PFSK-1 (cell line): Measurements from ENCODE around the gene FOSL2.

Source experiments
- FOXP2 ChIP-seq: optimal IDR thresholded peaks from 2 replicates; pipeline ENCODE3; 2011; ENCODE audit warnings: borderline replicate concordance, control low read depth, inconsistent platforms; ENCODE audit not compliant: insufficient read depth; ENCODE audit errors: extremely low read length, extremely low read depth
- POLR2AphosphoS5 ChIP-seq: IDR thresholded peaks from 2 replicates; pipeline ENCODE4 v1.6.1; 2012; ENCODE audit warnings: low read depth, mild to moderate bottlenecking, control low read depth, low read length, moderate library complexity
- SIN3A ChIP-seq: IDR thresholded peaks from 2 replicates; pipeline ENCODE4 v1.6.1; 2012; ENCODE audit warnings: mild to moderate bottlenecking, low read length, moderate library complexity, borderline replicate concordance; ENCODE audit not compliant: insufficient read depth
- TAF1 ChIP-seq: IDR thresholded peaks from 2 replicates; pipeline ENCODE4 v1.6.1; 2012; ENCODE audit warnings: low read length, control low read depth, borderline replicate concordance; ENCODE audit not compliant: insufficient read depth
- TF ChIP-seq, protein P1 (sequence below), 2 experiments: IDR thresholded peaks; 2 replicates each; pipeline versions ENCODE4 v1.6.1 to v1.8.0; 2011 to 2012; ENCODE audit warnings: low read depth in 2 of 2, low read length in 2 of 2, control low read depth in 1 of 2, inconsistent platforms in 1 of 2, mild to moderate bottlenecking in 1 of 2, moderate library complexity in 1 of 2; ENCODE audit not compliant: insufficient read depth in 1 of 2

Gene FOSL2

DNA sequence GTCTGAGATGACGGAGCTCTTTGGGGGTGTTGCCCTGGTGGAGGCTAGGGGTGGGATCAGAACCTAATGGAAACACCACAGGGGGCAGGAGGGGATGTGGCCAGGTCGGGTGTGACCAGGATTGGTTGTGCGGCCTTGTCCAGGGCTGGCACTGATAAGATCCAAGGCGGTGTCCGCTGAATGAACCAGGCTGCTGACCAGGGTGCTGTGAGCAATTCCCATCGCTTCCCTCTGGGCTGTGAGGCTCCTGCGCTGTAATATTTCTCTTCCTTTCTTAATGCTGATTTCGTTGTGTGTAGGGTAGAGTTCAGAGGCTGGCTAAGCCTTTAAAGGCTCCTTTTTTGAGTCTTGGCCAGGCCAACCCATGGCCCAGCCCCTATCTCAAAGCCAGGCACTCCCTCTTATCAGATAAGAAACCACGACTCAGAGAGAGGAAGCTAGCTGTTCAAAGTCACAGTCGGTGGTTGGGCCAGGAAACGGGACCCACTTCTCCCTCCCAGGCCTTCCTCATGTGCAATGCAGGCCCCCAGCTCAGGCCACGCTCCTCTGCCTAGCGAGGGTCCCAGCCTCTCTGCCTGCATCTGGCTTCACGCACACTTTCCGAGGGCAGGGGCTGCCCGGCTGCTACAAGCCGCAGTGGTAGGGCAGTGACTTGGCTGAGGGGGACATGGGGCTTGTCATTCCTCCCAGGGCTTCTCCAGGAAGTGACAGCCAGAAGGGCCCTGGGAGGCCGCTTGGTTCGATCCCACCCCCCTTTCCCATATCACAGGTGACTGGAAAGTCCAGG lies 26.0 kb upstream of the FOSL2 start:
- TF ChIP-seq, protein P1, sequence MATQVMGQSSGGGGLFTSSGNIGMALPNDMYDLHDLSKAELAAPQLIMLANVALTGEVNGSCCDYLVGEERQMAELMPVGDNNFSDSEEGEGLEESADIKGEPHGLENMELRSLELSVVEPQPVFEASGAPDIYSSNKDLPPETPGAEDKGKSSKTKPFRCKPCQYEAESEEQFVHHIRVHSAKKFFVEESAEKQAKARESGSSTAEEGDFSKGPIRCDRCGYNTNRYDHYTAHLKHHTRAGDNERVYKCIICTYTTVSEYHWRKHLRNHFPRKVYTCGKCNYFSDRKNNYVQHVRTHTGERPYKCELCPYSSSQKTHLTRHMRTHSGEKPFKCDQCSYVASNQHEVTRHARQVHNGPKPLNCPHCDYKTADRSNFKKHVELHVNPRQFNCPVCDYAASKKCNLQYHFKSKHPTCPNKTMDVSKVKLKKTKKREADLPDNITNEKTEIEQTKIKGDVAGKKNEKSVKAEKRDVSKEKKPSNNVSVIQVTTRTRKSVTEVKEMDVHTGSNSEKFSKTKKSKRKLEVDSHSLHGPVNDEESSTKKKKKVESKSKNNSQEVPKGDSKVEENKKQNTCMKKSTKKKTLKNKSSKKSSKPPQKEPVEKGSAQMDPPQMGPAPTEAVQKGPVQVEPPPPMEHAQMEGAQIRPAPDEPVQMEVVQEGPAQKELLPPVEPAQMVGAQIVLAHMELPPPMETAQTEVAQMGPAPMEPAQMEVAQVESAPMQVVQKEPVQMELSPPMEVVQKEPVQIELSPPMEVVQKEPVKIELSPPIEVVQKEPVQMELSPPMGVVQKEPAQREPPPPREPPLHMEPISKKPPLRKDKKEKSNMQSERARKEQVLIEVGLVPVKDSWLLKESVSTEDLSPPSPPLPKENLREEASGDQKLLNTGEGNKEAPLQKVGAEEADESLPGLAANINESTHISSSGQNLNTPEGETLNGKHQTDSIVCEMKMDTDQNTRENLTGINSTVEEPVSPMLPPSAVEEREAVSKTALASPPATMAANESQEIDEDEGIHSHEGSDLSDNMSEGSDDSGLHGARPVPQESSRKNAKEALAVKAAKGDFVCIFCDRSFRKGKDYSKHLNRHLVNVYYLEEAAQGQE (IDR thresholded peaks at IDR 0.05; ENCODE audit: insufficient read depth in 1 of 2, low read depth in 2 of 2, low read length in 2 of 2) = peak; percentile 70 to 84
- no peak for TF ChIP-seq POLR2AphosphoS5

DNA sequence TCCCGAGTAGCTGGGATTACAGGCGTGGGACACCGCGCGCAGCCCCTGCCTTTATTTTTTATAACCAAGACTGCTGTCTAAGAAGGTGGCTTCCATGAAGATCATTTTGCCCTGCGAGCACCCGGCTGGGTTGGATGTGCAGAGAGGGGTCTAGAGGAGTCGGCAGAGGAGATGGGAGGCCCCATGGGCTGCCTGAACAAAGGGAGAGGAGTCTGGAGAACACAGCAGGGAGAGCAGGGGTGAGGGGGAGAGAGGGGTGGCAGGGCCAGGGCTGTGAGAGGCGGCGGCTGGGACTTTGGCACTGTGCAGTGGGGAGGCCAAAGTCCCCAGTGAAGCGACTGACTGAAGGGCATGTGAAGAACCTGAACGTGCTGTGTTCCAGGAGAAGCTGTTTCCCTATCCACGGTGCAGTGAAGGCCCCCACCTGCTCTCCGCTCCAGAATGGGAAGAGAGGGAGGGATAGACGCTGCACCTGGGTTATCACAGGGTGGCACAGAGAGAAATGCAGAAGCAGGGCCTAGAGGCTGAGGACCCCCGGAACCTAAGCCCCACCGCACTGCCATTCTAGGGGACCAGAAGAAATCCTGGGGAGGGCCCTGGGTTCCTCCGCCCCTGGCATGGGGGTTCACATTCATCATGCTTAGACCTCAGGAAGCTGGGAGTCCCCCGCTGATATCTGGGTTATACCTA lies 24.8 kb upstream of the FOSL2 start:
- TF ChIP-seq SIN3A (no peak), FOXP2 (no peak), POLR2AphosphoS5 (no peak), TAF1 (no peak)
- TF ChIP-seq, protein P1 (IDR thresholded peaks at IDR 0.05; ENCODE audit: insufficient read depth in 1 of 2, low read depth in 2 of 2, low read length in 2 of 2) = no peak

DNA sequence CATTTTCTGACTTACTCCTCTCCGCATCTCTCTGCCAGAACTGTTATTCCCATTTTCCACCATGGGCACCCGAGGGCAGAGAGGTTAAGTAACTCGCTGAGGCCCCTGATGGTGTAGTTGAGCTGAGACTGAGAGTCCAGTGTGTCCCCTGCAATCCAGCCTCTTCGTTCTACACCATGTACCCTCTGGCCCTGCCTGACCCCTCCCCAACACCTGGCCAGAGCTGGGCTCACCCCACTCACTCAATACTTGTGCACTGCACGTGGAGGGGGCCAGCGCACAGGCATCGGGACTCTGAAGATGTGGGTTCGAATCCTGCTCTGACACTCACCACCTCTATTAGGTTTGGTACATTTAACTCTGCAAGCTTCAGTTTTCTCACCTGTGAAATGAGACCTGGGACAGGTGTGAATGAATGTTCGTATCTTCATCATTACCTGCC lies 24.3 kb upstream of the FOSL2 start:
- no peak for TF ChIP-seq FOXP2
- TF ChIP-seq POLR2AphosphoS5 = no peak
- TF ChIP-seq, protein P1 (IDR thresholded peaks at IDR 0.05; ENCODE audit: insufficient read depth in 1 of 2, low read depth in 2 of 2, low read length in 2 of 2) = no peak
- no peak for TF ChIP-seq TAF1
- no peak for TF ChIP-seq SIN3A

DNA sequence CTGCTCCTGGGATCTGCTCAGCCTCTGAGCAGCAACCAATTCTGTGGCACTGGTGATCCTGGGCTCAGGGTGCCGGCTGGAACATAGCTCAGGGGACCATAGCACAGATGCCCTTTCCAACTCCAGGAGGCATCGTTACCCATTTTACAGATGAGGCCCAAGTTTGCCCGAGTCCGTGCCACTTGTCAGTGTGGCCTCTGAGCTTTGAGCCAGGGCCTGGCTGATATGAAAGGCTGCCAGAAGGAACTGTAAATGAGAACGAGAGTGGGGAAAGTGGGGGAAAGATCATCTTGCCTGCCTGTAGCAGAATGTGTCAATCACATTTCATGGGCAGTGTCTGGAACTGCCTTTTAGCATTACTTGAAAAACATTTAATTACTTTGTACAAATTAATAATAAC lies 23.3 kb upstream of the FOSL2 start:
- TF ChIP-seq SIN3A (no peak), POLR2AphosphoS5 (no peak), FOXP2 (no peak), TAF1 (no peak)
- TF ChIP-seq, protein P1 (IDR thresholded peaks at IDR 0.05; ENCODE audit: insufficient read depth in 1 of 2, low read depth in 2 of 2, low read length in 2 of 2) = no peak
